Nucleus accumbens (tissue), 56 donors: ENCODE results near the gene BCL7B.
"Not testable (repeated sequence)": the region's sequence is repeated elsewhere in the genome, so short reads cannot be mapped to it uniquely, and the experiment has no call there.

Source experiments
- DNase-seq, 56 donors: peaks; one replicate each; lab custom pipeline; 2025; lab: John Stamatoyannopoulos, UW

The BCL7B gene

DNA sequence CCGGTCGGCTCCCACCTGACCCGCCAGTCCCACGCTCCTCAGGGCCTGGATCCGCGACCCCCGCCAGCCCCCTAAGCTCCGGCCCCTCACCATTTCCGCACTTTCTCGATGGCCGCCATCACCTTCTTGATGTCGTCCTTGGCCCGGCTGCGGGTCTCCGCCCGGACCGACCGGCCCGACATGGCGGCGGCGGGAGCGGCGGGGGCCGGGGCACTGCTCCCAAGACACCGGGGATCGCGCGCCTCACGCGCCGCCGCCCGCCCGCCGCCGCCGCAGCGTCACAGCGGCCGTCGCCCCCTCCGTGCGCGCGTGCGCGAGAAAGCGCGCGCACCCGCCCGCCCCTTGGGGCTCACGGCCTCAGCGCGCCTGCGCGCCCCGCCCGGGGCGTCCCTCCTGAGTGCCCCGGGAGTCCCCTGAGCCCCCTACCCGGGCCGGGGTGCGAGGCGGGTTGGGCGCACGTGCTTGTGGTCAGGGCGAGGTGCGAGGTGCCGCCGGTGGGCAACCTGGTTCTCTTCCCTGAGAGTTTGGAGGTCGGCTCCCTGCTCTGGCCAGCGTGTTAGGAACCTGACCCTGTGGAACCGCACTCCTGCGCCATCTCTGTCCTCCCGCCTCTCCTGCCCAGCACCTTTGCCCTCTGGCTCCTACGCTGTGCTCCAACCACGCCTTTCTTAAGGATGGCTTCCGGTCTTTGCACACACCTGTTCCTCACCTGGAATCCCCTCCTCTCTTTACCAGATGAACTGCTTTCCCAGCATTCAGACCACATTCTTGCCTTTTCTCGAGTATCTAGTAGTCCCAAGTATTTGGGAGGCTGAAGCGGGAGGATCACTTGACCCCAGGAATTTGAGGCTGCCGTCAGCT lies at the start of gene BCL7B:
Gene BCL7B (minus strand): TSS at position 294 of the 861 bp plus-strand sequence. CDS start 112 bp downstream, at position 182.
- DNase-seq: peak in 49 of 56 donors; percentile 31 to 87 (median 70)

GRCh38 chr7:73605601-73606220 lies 48.2 kb upstream of the BCL7B start:
- no peak for DNase-seq

- DNase-seq: peak in 9 of 56 donors; percentile 7 to 49 (median 15)
Measured at GRCh38 chr7:73602721-73603651, 45.5 kb upstream of the BCL7B start.

DNA sequence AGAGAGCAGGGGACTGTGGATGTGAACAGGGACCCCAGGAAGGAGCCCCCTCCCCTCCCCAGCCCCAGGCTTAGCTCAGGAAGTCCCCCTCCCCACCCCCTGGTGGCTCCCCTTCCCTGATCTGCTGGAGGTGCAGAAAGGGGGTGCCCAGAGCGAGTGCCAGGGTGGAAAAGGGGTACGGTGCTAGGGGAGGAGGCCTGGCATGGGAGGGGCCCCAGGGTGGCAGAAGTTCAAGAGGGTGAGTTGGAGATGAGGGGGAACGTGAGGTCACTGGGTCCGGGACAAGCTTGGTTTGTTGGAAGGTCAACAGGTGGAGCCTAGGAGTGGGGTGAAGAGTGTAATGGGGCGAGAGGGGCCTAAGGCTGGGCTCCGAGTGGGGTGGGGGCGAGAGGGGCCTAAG lies 42.4 kb upstream of the BCL7B start:
- no peak for DNase-seq

DNA sequence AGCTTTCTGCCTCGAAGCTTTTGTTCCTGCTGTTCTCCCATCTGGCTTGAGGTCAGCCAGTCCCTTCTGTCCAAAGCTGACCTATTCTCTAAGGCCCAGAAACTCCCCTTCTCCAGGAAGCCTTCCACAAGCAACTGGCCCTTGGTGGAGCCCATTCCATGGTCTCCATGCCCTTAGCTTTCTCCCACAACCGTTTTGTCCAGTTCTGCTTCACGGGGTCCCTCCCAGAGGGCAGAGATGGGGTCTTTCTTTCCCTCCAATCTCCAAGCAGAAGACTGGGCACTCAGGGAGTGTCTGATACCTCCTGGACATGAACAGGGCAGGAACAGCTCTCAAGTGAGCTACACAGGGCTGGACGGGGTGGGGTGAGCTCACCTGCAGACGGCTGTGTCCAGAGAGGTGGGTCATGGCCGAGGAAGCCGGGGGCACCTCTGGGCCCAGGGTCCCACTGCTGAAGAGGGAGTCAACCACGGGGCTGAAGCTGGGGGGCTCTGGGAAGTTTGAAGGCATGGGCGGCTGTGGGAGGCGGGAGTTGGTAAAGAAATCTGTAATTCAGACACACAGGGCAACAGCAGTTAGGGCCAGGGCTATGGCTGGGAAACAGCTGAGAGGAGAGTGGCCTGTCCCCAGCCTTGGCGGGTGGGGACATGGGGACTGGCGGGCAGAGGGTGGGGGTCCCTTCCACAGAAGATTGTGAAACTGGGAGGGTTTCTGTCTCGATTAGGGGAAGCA lies 41.8 kb upstream of the BCL7B start:
- no peak for DNase-seq

DNA sequence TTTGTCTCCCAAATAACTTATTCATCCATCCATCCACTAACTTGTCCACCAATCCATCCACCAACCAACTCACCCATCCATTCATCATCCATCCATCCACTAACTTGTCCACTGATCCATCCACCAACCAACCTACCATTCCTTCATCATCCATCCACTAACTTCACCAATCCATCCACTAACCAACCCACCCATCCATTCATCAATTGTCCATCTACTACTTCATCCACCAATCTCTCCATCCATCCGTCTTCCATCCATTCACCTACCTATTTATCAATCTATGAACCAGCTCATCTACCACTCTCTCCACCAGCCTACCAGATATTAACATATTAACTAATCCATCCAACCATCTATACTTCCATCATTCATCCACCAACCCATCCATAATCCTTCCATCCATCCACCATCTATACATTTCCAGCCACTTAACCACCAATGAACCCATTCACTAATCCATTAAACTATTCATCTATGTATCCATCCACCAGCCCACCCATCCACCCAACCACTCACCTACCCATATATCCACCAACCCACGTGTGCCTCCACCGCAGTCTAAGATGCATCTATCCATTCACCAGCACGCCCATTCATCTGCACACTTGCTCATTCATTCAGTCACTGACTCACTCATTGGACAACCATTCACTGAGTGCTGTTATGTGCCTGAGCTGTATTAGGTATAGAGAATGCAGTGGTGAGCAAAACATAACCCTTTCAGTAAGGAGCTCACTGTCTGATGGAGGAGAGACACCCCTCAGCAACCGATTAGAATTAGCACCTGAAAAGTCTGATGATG lies 40.7 kb upstream of the BCL7B start:
- DNase-seq: no peak

DNA sequence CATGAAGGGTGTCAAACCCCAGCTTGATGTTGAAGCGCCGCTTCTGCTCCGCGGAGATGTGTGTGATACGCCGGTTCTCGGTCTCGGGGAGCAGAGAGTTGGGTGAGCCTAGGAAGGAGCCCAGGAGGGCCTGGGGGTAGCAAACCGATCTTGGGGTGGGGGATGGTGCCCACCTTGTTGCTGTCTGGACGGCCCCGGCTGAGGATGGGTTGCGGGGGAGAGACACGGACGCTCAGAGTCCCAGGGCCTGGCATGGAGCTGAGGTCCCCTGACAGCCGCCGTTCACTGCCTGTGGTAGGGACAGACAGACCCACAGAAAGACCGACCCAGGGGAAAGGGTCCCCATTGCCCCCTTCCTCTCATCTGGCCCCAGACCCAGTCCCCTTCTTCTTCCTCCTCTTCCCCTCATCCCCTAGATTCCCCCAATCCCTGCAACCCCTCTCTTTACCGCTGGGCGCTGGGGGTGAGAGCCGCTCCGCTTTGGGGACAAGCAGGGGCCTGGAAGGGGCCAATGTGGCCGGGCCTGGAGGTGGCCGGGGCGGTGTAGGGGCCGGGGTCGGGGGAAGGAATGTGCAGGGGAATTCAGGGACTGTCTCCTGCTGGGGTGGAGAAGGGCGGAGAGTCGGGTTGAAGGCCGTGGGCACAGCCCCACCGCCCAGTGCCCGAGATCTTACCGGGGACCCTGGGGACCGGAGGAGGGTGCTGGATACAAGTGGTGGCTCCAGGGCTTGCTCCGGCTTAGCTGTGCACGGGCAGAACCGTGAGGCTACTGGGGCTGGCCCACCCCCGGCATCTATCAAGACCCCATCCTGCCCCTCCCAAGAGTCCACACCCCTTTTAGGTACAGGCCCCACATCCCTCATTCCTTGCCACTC lies 38.9 kb upstream of the BCL7B start:
- DNase-seq: no peak

- no peak for DNase-seq
Measured at GRCh38 chr7:73595358-73595757, 37.9 kb upstream of the BCL7B start.

DNA sequence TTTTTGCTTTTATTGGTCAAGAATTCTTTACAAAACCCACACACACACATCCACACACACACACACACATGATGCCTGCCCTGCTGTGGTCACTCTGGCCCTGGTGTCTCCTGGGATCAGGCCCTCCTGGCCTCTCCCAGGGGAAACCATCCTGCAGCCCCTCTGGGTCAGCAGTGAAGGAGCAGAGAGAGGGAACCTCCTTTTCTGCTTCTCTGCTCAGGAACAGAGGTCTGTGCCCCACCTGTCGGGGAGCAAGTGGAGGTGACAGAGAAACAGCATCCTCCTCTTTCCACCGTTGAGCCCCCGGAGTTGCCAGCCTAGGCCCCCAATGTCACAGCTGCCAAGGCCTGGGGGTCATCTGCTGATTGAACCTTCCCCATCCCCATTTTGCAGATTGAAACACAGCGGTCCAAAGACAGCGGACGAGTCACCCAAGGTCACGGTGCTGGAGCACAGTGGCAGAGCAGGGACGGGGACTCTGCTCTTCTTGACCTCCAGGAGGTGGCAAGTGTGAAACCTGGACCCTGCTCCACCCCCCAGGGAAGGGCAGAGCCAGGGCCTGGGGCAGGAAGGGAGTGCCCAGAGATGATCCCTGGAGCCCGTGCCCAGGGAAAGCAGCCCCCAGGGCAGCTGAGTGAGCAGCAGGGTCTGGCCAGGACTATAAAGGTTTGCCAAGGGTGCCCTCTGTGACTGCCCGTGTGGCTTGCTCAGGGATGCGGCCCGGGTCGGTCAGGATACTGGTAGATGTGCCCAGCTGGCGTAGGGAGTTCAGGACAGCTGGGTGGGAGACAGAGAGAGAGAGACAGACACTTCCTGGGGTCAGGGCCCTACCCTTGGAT lies 35.9 kb upstream of the BCL7B start:
- DNase-seq: no peak

DNA sequence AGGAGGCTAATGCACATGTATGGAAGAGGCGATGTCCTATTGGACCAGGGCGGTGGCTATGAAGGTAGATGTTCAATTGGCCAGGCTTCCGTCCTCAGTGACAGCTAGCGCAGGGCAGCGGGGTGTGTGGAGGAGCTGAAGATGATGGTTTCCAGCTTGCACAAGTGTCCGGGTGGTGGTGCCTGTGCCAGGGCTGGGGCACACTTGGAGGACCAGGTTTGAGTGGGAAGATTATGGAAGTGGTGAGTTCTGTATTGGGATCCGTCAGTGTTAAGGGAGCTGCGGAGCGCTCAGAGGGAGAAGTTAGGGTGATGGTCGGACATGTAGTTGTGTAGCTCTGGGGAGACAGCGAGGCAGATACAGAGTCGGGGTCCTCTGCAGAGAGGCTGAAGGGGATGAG lies 29.4 kb upstream of the BCL7B start:
- DNase-seq: no peak

- no peak for DNase-seq
Measured at GRCh38 chr7:73585196-73585595, 27.7 kb upstream of the BCL7B start.

- no peak for DNase-seq
Measured at GRCh38 chr7:73582664-73583202, 25.2 kb upstream of the BCL7B start.

GRCh38 chr7:73581006-73581405 lies 23.5 kb upstream of the BCL7B start:
- not testable (repeated sequence) for DNase-seq

- DNase-seq: peak; percentile 48 to 100 (median 96)
Measured at GRCh38 chr7:73578342-73579128, 21.0 kb upstream of the BCL7B start, which contains the start of gene TBL2. Gene TBL2 (minus strand): TSS chr7:73578579. CDS start chr7:73578549, 30 bp downstream.

DNA sequence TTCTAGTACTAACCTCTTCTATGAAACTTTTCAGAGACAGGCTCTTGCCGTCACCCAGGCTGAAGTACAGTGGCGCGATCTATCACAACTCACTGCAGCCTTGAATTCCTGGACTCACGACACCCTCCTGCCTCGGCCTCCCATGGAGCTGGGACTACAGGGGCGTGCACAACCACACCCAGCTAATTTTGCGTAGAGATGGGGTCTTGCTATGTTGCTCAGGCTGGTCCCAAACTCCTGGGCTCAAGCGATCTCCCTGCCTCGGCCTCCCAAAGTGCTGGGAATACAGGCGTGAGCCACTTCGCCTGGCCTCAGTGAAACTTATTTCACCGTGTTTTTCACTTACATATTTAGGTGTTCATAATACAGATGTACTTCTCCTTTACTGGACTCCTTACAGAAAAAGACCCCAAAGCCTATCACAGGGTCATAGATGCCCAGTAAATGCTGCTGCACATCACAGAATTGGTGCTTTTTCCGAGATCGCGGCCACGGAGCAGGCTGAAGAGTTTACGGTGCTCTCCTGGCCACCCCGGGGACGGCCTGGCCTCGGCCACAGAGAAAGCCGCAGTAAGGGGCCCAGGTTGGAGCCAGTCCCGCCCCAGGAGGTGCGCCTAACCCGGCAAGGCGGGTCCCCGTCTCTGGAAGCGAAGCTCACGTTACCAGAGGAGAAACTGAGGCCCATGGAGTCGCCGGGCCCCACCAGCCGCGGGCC lies 20.3 kb upstream of the BCL7B start:
- peak in 1 of 56 donors; percentile 33 for DNase-seq
